KMS-11 (cell line): ENCODE results near the gene SYCP1.

Experiments used
- H2AFZ ChIP-seq: fragments of 200-600 bp; sonication (generic); 2 replicates; pipeline ENCODE4 v1.6.1; 2016; ENCODE audit warnings: antibody characterized with exemption, mixed run types, low read depth
- H3K27ac ChIP-seq: fragments of 200-600 bp; sonication (generic); 2 replicates; pipeline ENCODE4 v1.6.1; 2016; ENCODE audit warnings: mild to moderate bottlenecking, mixed run types
- H3K27me3 ChIP-seq: fragments of 200-600 bp; sonication (generic); 2 replicates; pipeline ENCODE4 v1.6.1; 2017; ENCODE audit warnings: mild to moderate bottlenecking, low read depth, mixed run types, moderate library complexity; ENCODE audit not compliant: insufficient read depth
- H3K36me3 ChIP-seq: fragments of 200-600 bp; sonication (generic); 2 replicates; pipeline ENCODE4 v1.6.1; 2017; ENCODE audit warnings: mild to moderate bottlenecking, mixed run types; ENCODE audit not compliant: insufficient read depth
- H3K4me1 ChIP-seq: fragments of 200-600 bp; sonication (generic); 2 replicates; pipeline ENCODE4 v1.6.1; 2016; ENCODE audit warnings: mild to moderate bottlenecking, low read depth, mixed run types; ENCODE audit not compliant: poor library complexity, severe bottlenecking
- H3K4me2 ChIP-seq: fragments of 200-600 bp; sonication (generic); 2 replicates; pipeline ENCODE4 v1.7.0; 2016; ENCODE audit warnings: mild to moderate bottlenecking, mixed run types
- H3K4me3 ChIP-seq: fragments of 200-600 bp; sonication (generic); IDR thresholded peaks from 2 replicates; pipeline ENCODE4 v1.6.1; 2017; ENCODE audit warnings: low read depth, low read length, mixed read lengths; ENCODE audit not compliant: insufficient read depth
- H3K79me2 ChIP-seq: fragments of 200-600 bp; sonication (generic); 2 replicates; pipeline ENCODE4 v1.6.1; 2016; ENCODE audit warnings: low read depth, mixed run types; ENCODE audit not compliant: insufficient read depth
- H3K9ac ChIP-seq: fragments of 200-600 bp; sonication (generic); 2 replicates; pipeline ENCODE4 v1.6.1; 2016; ENCODE audit warnings: mild to moderate bottlenecking, mixed run types
- H4K20me1 ChIP-seq: fragments of 200-600 bp; sonication (generic); 2 replicates; pipeline ENCODE4 v1.6.1; 2016; ENCODE audit warnings: mild to moderate bottlenecking, mixed run types; ENCODE audit not compliant: insufficient read depth
- TF ChIP-seq, protein P1 (sequence below): fragments of 200-600 bp; sonication (generic); conservative IDR thresholded peaks from 2 replicates; pipeline ENCODE4 v1.6.1; 2017; ENCODE audit warnings: low read depth, mild to moderate bottlenecking, antibody characterized with exemption, low read length, moderate library complexity, mixed read lengths

The SYCP1 gene

DNA sequence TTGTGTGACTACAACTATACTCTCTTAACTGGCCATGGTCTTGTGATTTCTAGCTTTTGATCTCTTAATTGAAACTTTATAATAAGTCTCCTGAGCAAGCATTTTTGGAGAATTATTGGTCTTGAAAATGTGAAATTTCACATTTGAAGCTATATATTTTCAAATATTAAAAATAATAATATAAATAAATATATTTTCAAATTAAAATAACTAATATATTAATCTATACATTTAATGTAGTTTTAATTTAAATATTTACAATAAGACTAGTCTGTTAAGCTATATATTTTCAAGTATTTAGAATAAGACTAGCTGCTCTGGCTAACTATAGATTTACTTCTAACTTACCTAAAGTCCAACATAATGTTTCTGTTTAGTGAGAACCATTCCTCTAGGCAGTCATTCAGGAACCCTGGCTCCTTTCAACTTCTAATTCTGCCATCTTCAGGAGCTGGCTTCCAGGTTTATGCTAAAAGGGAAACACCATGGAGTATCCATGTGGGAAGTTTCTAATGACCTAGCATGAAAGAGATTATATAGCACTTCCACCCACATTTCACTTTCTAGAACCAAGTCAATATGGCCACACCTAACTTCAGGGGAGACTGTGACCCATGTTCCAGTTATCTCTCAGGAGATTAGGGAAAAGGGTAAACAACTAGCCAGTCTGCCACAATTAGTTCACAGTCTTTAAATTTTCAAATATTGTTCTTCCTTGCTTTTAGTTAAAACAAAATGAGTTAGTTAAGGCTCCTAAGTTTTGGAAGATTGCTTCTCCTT, 143.0 kb downstream of the SYCP1 start:
- Histone ChIP-seq H3K27me3 (no peaks in the 10 kb centered on the region), H4K20me1 (no peaks in the 10 kb centered on the region), H3K4me3 (no peak overlapping the region), H3K9ac (no peak overlapping the region), H3K36me3 (no peaks in the 10 kb centered on the region), H3K79me2 (no peaks in the 10 kb centered on the region), H3K4me2 (no peak overlapping the region), H3K4me1 (no peaks in the 10 kb centered on the region), H3K27ac (no peak overlapping the region), H2AFZ (no peak overlapping the region)
- TF ChIP-seq, protein P1, sequence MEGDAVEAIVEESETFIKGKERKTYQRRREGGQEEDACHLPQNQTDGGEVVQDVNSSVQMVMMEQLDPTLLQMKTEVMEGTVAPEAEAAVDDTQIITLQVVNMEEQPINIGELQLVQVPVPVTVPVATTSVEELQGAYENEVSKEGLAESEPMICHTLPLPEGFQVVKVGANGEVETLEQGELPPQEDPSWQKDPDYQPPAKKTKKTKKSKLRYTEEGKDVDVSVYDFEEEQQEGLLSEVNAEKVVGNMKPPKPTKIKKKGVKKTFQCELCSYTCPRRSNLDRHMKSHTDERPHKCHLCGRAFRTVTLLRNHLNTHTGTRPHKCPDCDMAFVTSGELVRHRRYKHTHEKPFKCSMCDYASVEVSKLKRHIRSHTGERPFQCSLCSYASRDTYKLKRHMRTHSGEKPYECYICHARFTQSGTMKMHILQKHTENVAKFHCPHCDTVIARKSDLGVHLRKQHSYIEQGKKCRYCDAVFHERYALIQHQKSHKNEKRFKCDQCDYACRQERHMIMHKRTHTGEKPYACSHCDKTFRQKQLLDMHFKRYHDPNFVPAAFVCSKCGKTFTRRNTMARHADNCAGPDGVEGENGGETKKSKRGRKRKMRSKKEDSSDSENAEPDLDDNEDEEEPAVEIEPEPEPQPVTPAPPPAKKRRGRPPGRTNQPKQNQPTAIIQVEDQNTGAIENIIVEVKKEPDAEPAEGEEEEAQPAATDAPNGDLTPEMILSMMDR, result no peak

DNA sequence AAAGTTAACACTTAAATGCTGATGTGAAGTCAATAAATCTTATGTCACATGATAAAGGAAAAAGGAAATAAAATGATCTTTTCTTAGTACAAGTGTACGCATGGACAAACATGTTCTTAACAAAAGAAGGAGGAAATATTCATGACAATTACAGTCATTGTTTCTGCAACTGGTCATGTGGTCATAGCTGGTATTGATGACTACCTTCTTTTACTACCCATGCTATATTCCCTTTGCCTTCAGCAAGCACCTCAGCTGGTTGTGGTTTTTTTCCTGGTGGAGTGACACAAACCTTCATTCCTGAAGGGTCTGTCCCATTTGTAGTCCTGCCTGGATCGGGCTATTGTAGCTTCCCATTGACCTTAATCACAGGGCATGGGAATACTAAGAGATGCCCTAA, 151.5 kb downstream of the SYCP1 start:
- no peak overlapping the region for H3K4me3 ChIP-seq
- no peak overlapping the region for H3K27ac ChIP-seq
- H3K9ac ChIP-seq, result no peak overlapping the region
- H3K36me3 ChIP-seq, result no peaks in the 10 kb centered on the region
- TF ChIP-seq, protein P1, result no peak
- no peaks in the 10 kb centered on the region for H4K20me1 ChIP-seq
- no peak overlapping the region for H2AFZ ChIP-seq
- no peaks in the 10 kb centered on the region for H3K27me3 ChIP-seq
- no peak overlapping the region for H3K4me2 ChIP-seq
- H3K79me2 ChIP-seq, result no peaks in the 10 kb centered on the region
- no peaks in the 10 kb centered on the region for H3K4me1 ChIP-seq

DNA sequence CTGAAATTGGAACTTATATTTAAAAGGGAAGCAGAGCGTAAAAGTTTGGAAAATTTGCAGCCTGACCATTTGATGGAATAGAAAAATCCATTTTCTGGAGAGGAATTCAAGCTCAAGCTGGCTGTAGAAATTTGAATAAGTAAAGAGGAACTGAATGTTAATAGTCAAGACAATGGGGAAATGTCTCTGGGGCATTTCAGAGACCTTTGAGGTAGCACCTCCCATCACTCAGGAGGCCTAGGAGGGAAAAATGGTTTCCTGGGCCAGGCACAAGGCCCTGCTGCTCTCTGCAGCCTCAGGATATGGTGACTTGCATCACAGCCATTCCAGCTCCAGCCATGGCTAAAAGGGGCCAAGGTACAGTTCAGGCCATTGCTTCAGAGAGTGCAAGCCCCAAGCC, 157.3 kb downstream of the SYCP1 start:
- TF ChIP-seq, protein P1, result no peak
- Histone ChIP-seq H3K27ac (no peak overlapping the region), H2AFZ (no peak overlapping the region), H3K4me2 (no peak overlapping the region), H4K20me1 (no peaks in the 10 kb centered on the region), H3K4me3 (no peak overlapping the region), H3K4me1 (no peaks in the 10 kb centered on the region), H3K36me3 (no peaks in the 10 kb centered on the region), H3K79me2 (no peaks in the 10 kb centered on the region), H3K27me3 (no peaks in the 10 kb centered on the region), H3K9ac (no peak overlapping the region)

DNA sequence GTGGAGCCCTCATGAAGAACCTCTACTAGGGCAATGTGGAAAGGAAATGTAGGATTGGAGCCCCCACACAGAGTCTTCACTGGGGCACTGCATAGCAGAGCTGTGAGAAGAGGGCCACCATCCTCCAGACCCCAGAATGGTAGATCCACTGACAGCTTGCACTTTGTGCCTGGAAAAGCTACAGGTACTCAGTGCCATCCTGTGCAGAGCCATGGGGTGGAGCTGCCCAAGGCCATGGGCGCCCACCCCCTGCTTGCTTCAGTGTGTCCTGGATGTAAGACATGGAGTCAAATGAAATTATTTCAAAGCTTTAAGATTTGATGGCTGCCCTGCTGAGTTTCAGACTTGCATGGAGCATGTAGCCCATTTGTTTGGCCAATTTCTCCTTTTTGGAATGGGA, 157.8 kb downstream of the SYCP1 start:
- no peaks in the 10 kb centered on the region for H3K79me2 ChIP-seq
- H3K9ac ChIP-seq, result no peak overlapping the region
- H3K36me3 ChIP-seq, result no peaks in the 10 kb centered on the region
- TF ChIP-seq, protein P1, result no peak
- H3K4me1 ChIP-seq, result no peaks in the 10 kb centered on the region
- no peaks in the 10 kb centered on the region for H4K20me1 ChIP-seq
- H3K27me3 ChIP-seq, result no peaks in the 10 kb centered on the region
- H3K27ac ChIP-seq, result no peak overlapping the region
- H3K4me2 ChIP-seq, result no peak overlapping the region
- no peak overlapping the region for H3K4me3 ChIP-seq
- H2AFZ ChIP-seq, result no peak overlapping the region
